ENCODE results near the gene PPP1R12B. TPM values are rescaled to one million over a fixed set of nuclear protein-coding genes. Genes with fewer than 3 reads are reported as not detected.

Gene PPP1R12B, protein sequence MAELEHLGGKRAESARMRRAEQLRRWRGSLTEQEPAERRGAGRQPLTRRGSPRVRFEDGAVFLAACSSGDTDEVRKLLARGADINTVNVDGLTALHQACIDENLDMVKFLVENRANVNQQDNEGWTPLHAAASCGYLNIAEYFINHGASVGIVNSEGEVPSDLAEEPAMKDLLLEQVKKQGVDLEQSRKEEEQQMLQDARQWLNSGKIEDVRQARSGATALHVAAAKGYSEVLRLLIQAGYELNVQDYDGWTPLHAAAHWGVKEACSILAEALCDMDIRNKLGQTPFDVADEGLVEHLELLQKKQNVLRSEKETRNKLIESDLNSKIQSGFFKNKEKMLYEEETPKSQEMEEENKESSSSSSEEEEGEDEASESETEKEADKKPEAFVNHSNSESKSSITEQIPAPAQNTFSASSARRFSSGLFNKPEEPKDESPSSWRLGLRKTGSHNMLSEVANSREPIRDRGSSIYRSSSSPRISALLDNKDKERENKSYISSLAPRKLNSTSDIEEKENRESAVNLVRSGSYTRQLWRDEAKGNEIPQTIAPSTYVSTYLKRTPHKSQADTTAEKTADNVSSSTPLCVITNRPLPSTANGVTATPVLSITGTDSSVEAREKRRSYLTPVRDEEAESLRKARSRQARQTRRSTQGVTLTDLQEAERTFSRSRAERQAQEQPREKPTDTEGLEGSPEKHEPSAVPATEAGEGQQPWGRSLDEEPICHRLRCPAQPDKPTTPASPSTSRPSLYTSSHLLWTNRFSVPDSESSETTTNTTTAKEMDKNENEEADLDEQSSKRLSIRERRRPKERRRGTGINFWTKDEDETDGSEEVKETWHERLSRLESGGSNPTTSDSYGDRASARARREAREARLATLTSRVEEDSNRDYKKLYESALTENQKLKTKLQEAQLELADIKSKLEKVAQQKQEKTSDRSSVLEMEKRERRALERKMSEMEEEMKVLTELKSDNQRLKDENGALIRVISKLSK
- total RNA-seq = 4.3 and 8.2 TPM in 2 replicates

DNA sequence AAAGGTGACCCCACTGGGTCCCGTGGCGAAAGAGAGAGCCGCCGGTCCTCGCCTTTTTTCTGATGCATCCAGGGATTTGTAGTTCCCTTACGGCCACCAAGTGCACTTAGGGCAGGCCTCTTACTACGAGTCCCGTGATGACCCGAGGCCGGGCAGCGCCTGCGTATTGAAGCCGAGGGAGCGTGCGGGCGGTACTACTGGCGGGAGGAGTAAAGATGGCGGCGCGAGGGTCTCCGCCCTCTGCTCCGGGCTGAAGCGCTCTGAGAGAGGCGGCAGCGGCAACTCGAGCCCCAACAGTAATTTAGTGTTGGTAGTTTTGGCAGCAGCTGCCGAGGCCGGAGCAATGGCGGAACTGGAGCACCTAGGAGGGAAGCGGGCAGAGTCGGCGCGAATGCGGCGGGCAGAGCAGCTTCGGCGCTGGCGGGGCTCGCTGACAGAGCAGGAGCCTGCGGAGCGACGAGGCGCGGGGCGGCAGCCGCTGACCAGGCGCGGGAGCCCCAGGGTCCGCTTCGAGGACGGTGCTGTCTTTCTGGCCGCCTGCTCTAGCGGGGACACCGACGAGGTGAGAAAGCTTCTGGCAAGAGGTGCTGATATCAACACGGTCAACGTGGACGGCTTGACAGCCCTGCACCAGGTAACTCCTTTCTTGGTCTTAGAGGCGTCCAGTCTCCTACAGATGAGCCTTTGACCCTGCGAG is at the start of gene PPP1R12B:
PPP1R12B (plus strand) TSS at position 191 of the 697 bp plus-strand sequence; CDS start at position 344, 153 bp downstream.

Other genes starting within 250 kb of the PPP1R12B start
- gene GPR37L1, start 225.8 kb upstream of the PPP1R12B start, total RNA-seq = not detected in 2 replicates
- gene ARL8A, start 204.0 kb upstream of the PPP1R12B start, total RNA-seq = 22.3 and 23.8 TPM in 2 replicates
- gene PTPN7, start 188.1 kb upstream of the PPP1R12B start, total RNA-seq = not detected in 2 replicates
- gene LGR6, start 154.9 kb upstream of the PPP1R12B start, total RNA-seq = not detected in 2 replicates
- 5.0 and 5.2 TPM in 2 replicates for gene UBE2T, start 6.8 kb upstream of the PPP1R12B start, total RNA-seq